ENCODE data around the gene FOXP4. TPM values are rescaled to one million over a fixed set of nuclear protein-coding genes. Genes with fewer than 3 reads are reported as not detected.

Gene FOXP4
- total and polyA plus RNA-seq, 2 of the 13 experiments (the other 11 are each of a cell fraction or from before 2014, with no cell fraction given) = 11.0 to 12.4 TPM

GRCh38 chr6:41578217-41579087 lies 32.3 kb downstream of the FOXP4 start (continued):
- TF ChIP-seq NR1H2 (CRISPR knock-in tag; IDR thresholded peaks at IDR 0.05; ENCODE audit: borderline replicate concordance, low read depth) (no peak), ZFP90 (CRISPR knock-in tag; IDR thresholded peaks at IDR 0.05; ENCODE audit: borderline replicate concordance) (peak; percentile 52; the same call in 1 of the 2 replicates), CENPT (CRISPR knock-in tag; IDR thresholded peaks at IDR 0.05; ENCODE audit: low read depth) (no peak), MLLT10 (CRISPR knock-in tag; IDR thresholded peaks at IDR 0.05) (no peak), TIGD3 (CRISPR knock-in tag; IDR thresholded peaks at IDR 0.05; ENCODE audit: borderline replicate concordance) (no peak), ZNF382 (CRISPR knock-in tag; IDR thresholded peaks at IDR 0.05; ENCODE audit: borderline replicate concordance) (no peak), SATB2 (CRISPR knock-in tag; IDR thresholded peaks at IDR 0.05) (no peak), ZC3H4 (CRISPR knock-in tag; IDR thresholded peaks at IDR 0.05; ENCODE audit: borderline replicate concordance) (no peak), KAT8 (CRISPR knock-in tag; IDR thresholded peaks at IDR 0.05) (peak; percentile 74), BORCS8-MEF2B (CRISPR knock-in tag; IDR thresholded peaks at IDR 0.05) (no peak), ZFP36L2 (CRISPR knock-in tag; IDR thresholded peaks at IDR 0.05) (no peak), ZNF609 (CRISPR knock-in tag; IDR thresholded peaks at IDR 0.05; ENCODE audit: borderline replicate concordance) (peak; percentile 81; the same call in 1 of the 2 replicates), TSC22D2 (CRISPR knock-in tag; IDR thresholded peaks at IDR 0.05; ENCODE audit: borderline replicate concordance) (no peak), YEATS4 (CRISPR knock-in tag; IDR thresholded peaks at IDR 0.05; ENCODE audit: borderline replicate concordance) (peak; percentile 84; the same call in 1 of the 2 replicates), FOXM1 (CRISPR knock-in tag; IDR thresholded peaks at IDR 0.05) (no peak), ZNF282 (IDR thresholded peaks at IDR 0.05; ENCODE audit: partially characterized antibody) (peak; percentile 83), ZEB1 (IDR thresholded peaks at IDR 0.05; ENCODE audit: insufficient replicate concordance, low read depth) (no peak), ZNF83 (CRISPR knock-in tag; IDR thresholded peaks at IDR 0.05; ENCODE audit: borderline replicate concordance) (no peak), NR0B2 (CRISPR knock-in tag; IDR thresholded peaks at IDR 0.05) (no peak), RBM39 (IDR thresholded peaks at IDR 0.05; ENCODE audit: low read depth, low read length, poor library complexity, severe bottlenecking) (no peak), RBFOX2 (IDR thresholded peaks at IDR 0.05; ENCODE audit: low read depth, low read length) (peak; percentile 12; the same call in 1 of the 2 replicates), HOXA5 (CRISPR knock-in tag; IDR thresholded peaks at IDR 0.05) (no peak), TRIM24 (CRISPR knock-in tag; IDR thresholded peaks at IDR 0.05) (0 out of 2 replicates have a peak, but pooled peaks have one; percentile 73), BHLHE40 (IDR thresholded peaks at IDR 0.05; ENCODE audit: low read length) (no peak)

Measured in HepG2 (cell line).